PC-9 (cell line): Measurements from ENCODE around the gene MEX3A.

Experiments used
- EZH2 ChIP-seq: fragments of 200-600 bp; sonication (generic); IDR thresholded peaks from 2 replicates; pipeline ENCODE4 v1.8.0; 2017; ENCODE audit warnings: antibody characterized with exemption, low read depth
- TF ChIP-seq, protein P1 (sequence below): fragments of 200-600 bp; sonication (generic); conservative IDR thresholded peaks from 2 replicates; pipeline ENCODE4 v1.6.1; 2017; ENCODE audit warnings: mixed run types, antibody characterized with exemption, mild to moderate bottlenecking, moderate library complexity

DNA sequence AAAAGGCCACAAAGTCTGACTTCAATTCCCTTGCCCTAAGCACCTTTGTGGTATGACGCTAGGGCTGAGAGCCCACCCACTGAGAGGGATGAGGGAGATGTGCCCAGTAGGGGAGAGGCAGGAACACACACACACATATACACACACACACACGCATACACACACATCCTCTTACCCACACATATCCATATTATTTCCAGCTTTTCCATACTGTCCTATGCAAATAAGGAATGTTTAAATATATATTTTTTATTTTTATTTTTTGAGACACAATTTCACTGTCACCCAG lies 18.3 kb downstream of the MEX3A start:
- TF ChIP-seq, protein P1, sequence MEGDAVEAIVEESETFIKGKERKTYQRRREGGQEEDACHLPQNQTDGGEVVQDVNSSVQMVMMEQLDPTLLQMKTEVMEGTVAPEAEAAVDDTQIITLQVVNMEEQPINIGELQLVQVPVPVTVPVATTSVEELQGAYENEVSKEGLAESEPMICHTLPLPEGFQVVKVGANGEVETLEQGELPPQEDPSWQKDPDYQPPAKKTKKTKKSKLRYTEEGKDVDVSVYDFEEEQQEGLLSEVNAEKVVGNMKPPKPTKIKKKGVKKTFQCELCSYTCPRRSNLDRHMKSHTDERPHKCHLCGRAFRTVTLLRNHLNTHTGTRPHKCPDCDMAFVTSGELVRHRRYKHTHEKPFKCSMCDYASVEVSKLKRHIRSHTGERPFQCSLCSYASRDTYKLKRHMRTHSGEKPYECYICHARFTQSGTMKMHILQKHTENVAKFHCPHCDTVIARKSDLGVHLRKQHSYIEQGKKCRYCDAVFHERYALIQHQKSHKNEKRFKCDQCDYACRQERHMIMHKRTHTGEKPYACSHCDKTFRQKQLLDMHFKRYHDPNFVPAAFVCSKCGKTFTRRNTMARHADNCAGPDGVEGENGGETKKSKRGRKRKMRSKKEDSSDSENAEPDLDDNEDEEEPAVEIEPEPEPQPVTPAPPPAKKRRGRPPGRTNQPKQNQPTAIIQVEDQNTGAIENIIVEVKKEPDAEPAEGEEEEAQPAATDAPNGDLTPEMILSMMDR: no peak
- TF ChIP-seq EZH2: no peak
